Head of caudate nucleus (tissue), 42 donors: ENCODE measurements around the gene HTR1E.
"Not testable (repeated sequence)": the region's sequence is repeated elsewhere in the genome, so short reads cannot be mapped to it uniquely, and the experiment has no call there.

Experiments used
- DNase-seq, 42 donors: peaks; one replicate each; pipeline versions ENCODE4 v3.0.0 to v3.0.0-alpha.2; 2020 to 2021; ENCODE audit warnings: mixed read lengths in 7 of 42
- intact Hi-C: fragments of 100-400 bp; cut with DNase I; formaldehyde crosslinking; loops from one replicate; pipeline ENCODE4 v1.15.0; 2022

HTR1E gene

DNA sequence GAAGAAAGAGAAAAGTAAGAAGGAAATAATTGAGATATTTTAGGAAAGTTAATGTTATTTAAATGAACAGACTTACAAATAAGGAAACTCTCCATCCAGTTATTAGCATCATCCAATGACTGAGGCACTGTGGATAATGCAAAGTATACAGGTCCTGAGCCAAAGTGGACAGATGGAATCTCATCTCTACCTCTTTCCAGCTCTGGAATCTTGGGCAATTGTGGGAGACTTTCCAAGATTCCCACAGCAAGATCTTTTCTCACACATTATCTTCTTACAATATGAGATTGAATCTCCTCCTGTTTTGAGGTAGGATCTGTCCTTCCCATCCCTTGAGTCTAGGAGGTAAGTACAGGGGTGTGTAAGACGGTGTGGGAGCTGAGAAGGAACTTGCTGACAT is 28.9 kb downstream of the HTR1E start:
- no peak for DNase-seq
- intact Hi-C loops, result no loop called here

DNA sequence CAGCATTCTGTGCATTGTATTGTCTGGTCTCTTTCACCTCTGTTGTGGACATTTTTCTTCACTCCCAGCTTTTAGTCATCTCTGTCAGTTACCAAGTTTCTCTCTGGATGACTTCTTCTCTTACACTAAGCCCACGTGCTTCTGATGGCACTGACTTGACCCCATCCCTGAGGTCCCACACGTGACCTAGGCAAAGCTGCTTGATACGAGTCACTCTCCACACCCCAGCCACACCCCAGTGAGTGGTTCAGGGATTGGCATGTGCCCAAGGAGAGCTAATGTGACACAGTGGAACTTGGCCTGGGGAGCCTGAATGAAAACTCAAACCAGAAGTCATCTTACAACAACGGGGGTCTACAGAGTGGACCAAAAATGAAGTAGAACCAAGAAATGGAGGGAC is 32.2 kb downstream of the HTR1E start:
- intact Hi-C loops, result no loop called here
- no peak for DNase-seq

- intact Hi-C loops, result no loop called here
These were observed 35.8 kb downstream of the HTR1E start for GRCh38 chr6:86973088-86973487.

GRCh38 chr6:86978251-86978650 is 40.9 kb downstream of the HTR1E start:
- no peak for DNase-seq
- intact Hi-C loops, result no loop called here

More at GRCh38 chr6:86973088-86973487, 35.8 kb downstream of the HTR1E start:
- DNase-seq, result no peak

DNA sequence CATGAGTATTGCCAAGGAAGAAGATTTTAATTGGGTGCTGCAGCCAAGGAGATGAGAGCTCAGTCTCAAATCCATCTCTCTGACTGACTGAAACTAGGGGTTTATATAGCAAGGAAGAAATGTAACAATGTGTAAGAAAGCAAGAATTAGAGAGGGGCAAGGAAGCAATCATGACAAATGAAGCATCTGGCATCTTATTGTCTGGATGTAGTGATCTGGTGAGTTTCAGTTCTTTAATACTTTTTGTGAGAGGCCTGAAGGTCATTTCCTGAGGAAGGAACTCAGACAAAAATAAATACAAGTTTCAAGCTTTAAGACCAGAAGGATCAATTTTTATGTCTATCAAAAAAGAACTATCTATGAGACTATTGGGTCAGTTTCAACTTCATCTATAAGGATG is 64.2 kb downstream of the HTR1E start:
- no peak for DNase-seq
- intact Hi-C loops, result no loop called here

GRCh38 chr6:87002391-87002790 is 65.1 kb downstream of the HTR1E start:
- intact Hi-C loops, DNase-seq: not testable (repeated sequence)

GRCh38 chr6:87006541-87006940 is 69.2 kb downstream of the HTR1E start:
- intact Hi-C loops, DNase-seq: not testable (repeated sequence)

GRCh38 chr6:87009581-87009980 is 72.3 kb downstream of the HTR1E start:
- DNase-seq, intact Hi-C loops: not testable (repeated sequence)

DNA sequence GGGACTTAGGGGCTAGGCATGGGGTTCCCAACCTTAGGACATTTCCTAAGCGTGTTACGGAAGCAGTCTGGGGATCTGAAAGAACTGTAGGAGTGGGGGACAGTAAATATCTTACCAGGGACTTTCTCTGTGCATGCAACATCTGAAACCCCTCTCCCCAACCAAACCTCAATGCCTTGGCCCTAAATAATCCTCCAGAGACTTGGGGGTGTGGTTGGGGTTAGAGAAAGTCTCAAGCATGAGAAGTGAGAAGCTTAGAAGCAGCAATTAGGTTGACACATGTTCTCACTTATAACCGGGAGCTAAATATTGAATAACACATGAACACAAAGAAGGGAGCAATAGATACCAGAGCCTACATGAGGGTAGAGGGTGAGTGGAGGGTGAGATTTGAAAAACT is 74.7 kb downstream of the HTR1E start:
- DNase-seq, result no peak
- intact Hi-C loops, result no loop called here

DNA sequence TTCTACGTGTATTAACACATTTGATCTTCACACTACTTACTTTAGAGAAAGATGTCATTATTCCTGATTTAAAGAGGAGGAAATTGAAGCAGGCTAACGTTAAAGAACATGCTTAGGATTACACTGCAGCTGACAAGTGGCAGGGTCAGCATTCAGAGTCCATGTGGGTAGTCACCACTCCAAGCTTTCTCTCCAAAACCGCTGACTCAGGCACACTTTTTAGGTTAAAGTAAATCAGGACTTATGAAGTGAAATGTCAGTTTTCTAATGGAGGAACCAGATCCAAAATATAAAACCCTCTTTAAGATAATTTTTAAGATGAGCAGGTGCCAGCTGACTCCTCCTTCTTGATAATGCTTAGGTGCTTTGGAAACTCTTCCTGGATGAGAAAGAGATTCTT is 75.4 kb downstream of the HTR1E start:
- intact Hi-C loops, result no loop called here
- DNase-seq, result no peak

- intact Hi-C loops, result no loop called here
- peak in 4 of 42 donors; percentile 9 to 60 (median 36) for DNase-seq
These were observed 79.4 kb downstream of the HTR1E start for GRCh38 chr6:87016772-87017171.

DNA sequence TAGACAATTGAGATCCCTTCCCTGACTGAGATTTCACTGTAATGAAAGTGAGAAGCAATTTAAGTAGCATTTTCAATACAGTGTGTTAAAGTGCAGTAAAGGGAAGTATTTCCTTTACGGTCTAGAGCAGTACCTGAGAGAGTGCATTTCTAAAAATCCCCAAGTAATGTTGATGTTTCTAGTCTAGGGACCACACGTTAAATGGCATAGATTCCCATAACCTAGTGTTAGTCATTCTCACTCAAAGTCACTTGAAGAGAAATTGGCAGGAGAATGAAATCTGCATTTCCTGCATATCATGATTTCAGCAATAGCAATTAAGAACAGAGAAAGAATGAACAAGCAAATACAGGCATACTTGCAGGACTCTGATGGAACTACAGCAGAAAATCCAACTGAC is 89.7 kb downstream of the HTR1E start:
- intact Hi-C loops, result no loop called here

GRCh38 chr6:87029711-87030314 is 92.5 kb downstream of the HTR1E start:
- DNase-seq, result peak in 9 of 42 donors; percentile 8 to 48 (median 27)
- intact Hi-C loops, result no loop called here

More for the DNA sequence above, 89.7 kb downstream of the HTR1E start:
- DNase-seq, result no peak

- DNase-seq, result no peak
- intact Hi-C loops, result no loop called here
These were observed 103.4 kb downstream of the HTR1E start for GRCh38 chr6:87040729-87041128.

DNA sequence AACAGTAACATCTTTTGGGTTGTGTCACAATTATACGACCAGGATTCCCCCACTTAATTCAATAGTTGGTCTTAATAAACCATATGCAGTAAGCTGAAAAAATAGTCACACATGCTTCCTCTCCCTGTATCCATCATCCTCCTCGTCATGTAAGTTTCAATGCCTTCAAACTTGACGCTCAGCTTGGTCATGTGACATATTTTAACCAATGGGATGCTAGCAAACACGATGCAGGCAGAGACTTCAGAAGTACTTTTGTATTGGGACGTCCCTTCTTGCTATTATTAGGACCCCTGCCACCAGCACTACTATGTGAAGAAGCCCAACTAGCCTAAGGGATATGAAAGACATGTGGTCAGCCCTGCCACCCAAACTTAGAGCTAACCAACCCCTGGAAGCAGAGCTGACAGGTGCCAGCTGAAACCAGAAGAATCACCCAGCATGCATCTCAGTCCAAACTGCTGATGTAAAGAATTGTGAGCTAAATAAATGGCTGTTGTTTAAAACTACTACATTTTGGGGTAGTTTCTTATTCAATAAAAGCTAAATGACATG is 108.3 kb downstream of the HTR1E start:
- no peak for DNase-seq
- intact Hi-C loops, result no loop called here

GRCh38 chr6:87049779-87050178 is 112.5 kb downstream of the HTR1E start:
- no peak for DNase-seq
- intact Hi-C loops, result no loop called here

DNA sequence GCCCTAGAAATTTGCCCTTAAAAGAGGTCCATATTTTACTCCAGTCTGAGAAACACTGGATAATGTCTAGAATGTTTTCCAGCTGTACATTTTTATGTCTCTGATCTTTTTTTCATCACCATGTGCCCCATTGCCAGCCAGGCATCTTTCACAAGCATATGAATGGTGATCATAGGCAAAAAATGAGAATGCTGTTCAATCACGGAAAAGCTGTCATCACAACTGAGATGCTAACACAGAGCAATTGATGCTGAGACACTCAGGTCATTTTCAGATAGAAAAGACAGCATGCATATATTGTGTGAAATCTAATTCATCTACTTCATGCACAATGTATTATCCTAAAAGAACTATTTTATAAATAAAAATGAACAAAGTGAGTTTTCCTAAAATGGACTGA is 116.0 kb downstream of the HTR1E start:
- DNase-seq, result no peak

GRCh38 chr6:87054143-87054833 is 117.0 kb downstream of the HTR1E start:
- intact Hi-C loops, result no loop called here
- no peak for DNase-seq

More for the DNA sequence above, 116.0 kb downstream of the HTR1E start:
- intact Hi-C loops, result no loop called here

DNA sequence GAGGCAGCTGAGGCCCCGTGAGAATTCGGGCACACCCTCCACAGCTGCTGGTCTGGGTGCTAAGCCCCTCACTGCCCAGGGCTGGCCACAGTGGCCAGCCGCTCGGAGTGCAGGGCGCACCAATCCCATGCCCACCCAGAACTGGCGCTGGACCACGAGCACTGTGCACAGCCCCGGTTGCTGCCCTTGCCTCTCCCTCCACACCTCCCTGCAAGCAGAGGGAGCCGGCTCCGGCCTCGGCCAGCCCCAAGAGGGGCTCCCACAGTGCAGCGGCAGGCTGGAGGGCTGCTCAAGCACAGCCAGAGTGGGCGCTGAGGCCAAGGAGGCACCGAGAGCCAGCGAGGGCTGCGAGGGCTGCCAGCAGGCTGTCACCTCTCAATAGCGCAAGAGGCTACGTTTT is 122.6 kb downstream of the HTR1E start:
- intact Hi-C loops, result no loop called here

DNA sequence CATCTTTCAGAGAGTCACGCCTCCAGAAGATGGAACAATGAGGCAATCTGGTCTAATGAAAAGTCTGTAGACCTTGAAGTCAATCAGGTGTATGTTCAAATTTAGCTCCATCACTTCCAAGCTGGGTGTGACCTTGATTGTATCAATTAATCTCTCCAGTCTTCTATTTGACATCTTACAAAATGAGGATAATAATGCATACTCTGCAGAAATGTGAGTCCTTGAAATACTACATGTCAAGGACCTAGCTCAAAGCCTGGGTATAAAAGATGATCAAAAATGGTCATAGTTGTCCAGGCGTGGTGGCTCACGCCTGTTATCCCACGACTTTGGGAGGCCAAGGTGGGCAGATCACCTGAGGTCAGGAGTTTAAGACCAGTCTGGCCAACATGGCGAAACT is 127.8 kb downstream of the HTR1E start:
- no peak for DNase-seq
- intact Hi-C loops, result no loop called here

More for the DNA sequence above, 122.6 kb downstream of the HTR1E start:
- no peak for DNase-seq
